HepG2 (cell line): ENCODE data around the gene CCDC85C. TPM values are rescaled to one million over a fixed set of nuclear protein-coding genes. Genes with fewer than 3 reads are reported as not detected.

ENCODE experiments used
- BRCA1 ChIP-seq: sonication (generic); formaldehyde crosslinking; IDR thresholded peaks from 2 replicates; pipeline ENCODE4 v1.4.0; 2020; ENCODE audit warnings: missing genetic modification reagents
- GATAD2A ChIP-seq: IDR thresholded peaks from 2 replicates; pipeline ENCODE4 v1.6.1; 2016
- HOXA7 ChIP-seq: sonication (generic); formaldehyde crosslinking; IDR thresholded peaks from 2 replicates; pipeline ENCODE4 v1.8.1; 2022; ENCODE audit warnings: mild to moderate bottlenecking, missing genetic modification reagents, moderate library complexity
- MTF1 ChIP-seq: sonication (generic); formaldehyde crosslinking; IDR thresholded peaks from 2 replicates; pipeline ENCODE4 v1.5.0; 2020; ENCODE audit warnings: missing genetic modification reagents
- NRL ChIP-seq: sonication (generic); formaldehyde crosslinking; IDR thresholded peaks from 2 replicates; pipeline ENCODE4 v1.5.0; 2020; ENCODE audit warnings: missing genetic modification reagents, mild to moderate bottlenecking, moderate library complexity, borderline replicate concordance
- ZBTB39 ChIP-seq: sonication (generic); formaldehyde crosslinking; IDR thresholded peaks from 2 replicates; pipeline ENCODE4 v1.5.0; 2020; ENCODE audit warnings: missing genetic modification reagents
- ZBTB4 ChIP-seq: sonication (generic); formaldehyde crosslinking; IDR thresholded peaks from 2 replicates; pipeline ENCODE4 v1.4.0; 2020; ENCODE audit warnings: missing genetic modification reagents, mild to moderate bottlenecking, borderline replicate concordance
- ZNF17 ChIP-seq: sonication (generic); formaldehyde crosslinking; IDR thresholded peaks from 2 replicates; pipeline ENCODE4 v1.5.0; 2020; ENCODE audit warnings: mild to moderate bottlenecking, missing genetic modification reagents
- ZNF556 ChIP-seq: sonication (generic); formaldehyde crosslinking; IDR thresholded peaks from 2 replicates; pipeline ENCODE4 v1.4.0; 2020; ENCODE audit warnings: mild to moderate bottlenecking, missing genetic modification reagents, borderline replicate concordance
- ZNF878 ChIP-seq: sonication (generic); formaldehyde crosslinking; IDR thresholded peaks from 2 replicates; pipeline ENCODE4 v1.8.1; 2023; ENCODE audit warnings: mild to moderate bottlenecking, missing genetic modification reagents, moderate library complexity
- polyA plus RNA-seq, 8 experiments: library from polyadenylated mRNA; depleted of rRNA in 3 of 8; stranded (reverse) in 7 of 8; unstranded in 1 of 8; fragments of >200 nt; fragmentation: Illumina TruSeq in 4 of 8; extraction: Trizol in 4 of 8; gene quantifications; 2 replicates each; pipeline versions ENCODE4 v1.2.1 to v1.2.3, GENCODE V29; 2011 to 2016; ENCODE audit warnings: low read depth in 4 of 8, missing spikeins in 1 of 8, mixed read lengths in 1 of 8; ENCODE audit not compliant: insufficient read depth in 1 of 8
- total RNA-seq, 5 experiments: library from RNA; depleted of rRNA; stranded (reverse); fragments of >200 nt; fragmentation: Illumina TruSeq; extraction: Trizol; gene quantifications; 2 replicates each; pipeline ENCODE4 v1.2.3, GENCODE V29; 2016; ENCODE audit warnings: low read depth in 1 of 5
- TF ChIP-seq, protein P1 (sequence below): sonication (generic); formaldehyde crosslinking; IDR thresholded peaks from 2 replicates; pipeline ENCODE4 v1.4.0; 2020; ENCODE audit warnings: low read depth, mild to moderate bottlenecking, missing genetic modification reagents
- TF ChIP-seq, protein P2 (sequence below): sonication (generic); formaldehyde crosslinking; IDR thresholded peaks from 2 replicates; pipeline ENCODE4 v1.4.0; 2020; ENCODE audit warnings: missing genetic modification reagents
- TF ChIP-seq, protein P3 (sequence below): IDR thresholded peaks from 2 replicates; pipeline ENCODE4 v1.6.1; 2012; ENCODE audit warnings: low read length, improper control_type of control experiment
- TF ChIP-seq, protein P4 (sequence below): IDR thresholded peaks from 2 replicates; pipeline ENCODE4 v1.6.1; 2016; ENCODE audit warnings: missing compliant biosample characterization, missing genetic modification reagents, borderline replicate concordance

The CCDC85C gene
- total and polyA plus RNA-seq, 2 of the 13 experiments (the other 11 are each of a cell fraction or from before 2014, with no cell fraction given), result 18.8 to 43.8 TPM

DNA sequence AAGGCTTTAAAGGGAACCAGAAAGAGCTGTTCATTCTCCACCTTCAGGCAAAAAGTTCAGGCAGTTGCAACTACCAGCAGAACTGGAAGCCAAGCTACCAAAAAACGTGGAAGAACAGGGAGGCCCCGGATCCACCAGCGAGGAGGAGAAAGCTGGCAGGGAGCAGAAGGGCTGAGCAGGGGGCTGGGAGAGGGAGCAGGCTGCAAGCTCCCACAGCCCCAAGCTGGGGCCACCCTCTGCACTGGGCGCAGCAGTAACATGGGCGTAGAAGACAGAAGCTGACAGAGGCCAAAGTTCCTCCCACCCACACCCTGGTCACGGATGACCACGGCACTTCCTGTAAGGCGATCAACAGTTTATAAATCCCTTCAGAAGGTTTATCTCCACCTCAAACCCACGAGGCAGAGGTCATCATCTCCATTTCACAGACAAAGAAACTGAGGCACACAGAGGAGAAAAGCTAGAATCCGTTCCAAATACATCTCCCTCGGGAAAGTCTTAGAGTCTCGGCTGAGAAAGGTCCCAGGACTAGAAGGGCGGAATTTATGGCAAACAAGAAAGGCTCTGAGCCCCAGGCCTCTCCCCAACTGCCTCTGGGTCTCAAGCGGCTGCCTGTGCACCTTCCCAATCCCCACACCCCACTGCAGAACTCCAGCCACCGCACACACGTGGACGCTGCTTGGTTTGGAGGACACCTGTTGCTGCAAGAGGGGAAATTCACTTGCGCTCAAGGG lies 1.8 kb downstream of the CCDC85C start (continued):
- no peak for TF ChIP-seq HOXA7
- no peak; the same call in 1 of the 2 replicates for TF ChIP-seq GATAD2A (CRISPR knock-in tag)
- TF ChIP-seq, protein P1, sequence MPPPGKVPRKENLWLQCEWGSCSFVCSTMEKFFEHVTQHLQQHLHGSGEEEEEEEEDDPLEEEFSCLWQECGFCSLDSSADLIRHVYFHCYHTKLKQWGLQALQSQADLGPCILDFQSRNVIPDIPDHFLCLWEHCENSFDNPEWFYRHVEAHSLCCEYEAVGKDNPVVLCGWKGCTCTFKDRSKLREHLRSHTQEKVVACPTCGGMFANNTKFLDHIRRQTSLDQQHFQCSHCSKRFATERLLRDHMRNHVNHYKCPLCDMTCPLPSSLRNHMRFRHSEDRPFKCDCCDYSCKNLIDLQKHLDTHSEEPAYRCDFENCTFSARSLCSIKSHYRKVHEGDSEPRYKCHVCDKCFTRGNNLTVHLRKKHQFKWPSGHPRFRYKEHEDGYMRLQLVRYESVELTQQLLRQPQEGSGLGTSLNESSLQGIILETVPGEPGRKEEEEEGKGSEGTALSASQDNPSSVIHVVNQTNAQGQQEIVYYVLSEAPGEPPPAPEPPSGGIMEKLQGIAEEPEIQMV (CRISPR knock-in tag), result no peak
- no peak for TF ChIP-seq ZBTB39
- TF ChIP-seq, protein P2, sequence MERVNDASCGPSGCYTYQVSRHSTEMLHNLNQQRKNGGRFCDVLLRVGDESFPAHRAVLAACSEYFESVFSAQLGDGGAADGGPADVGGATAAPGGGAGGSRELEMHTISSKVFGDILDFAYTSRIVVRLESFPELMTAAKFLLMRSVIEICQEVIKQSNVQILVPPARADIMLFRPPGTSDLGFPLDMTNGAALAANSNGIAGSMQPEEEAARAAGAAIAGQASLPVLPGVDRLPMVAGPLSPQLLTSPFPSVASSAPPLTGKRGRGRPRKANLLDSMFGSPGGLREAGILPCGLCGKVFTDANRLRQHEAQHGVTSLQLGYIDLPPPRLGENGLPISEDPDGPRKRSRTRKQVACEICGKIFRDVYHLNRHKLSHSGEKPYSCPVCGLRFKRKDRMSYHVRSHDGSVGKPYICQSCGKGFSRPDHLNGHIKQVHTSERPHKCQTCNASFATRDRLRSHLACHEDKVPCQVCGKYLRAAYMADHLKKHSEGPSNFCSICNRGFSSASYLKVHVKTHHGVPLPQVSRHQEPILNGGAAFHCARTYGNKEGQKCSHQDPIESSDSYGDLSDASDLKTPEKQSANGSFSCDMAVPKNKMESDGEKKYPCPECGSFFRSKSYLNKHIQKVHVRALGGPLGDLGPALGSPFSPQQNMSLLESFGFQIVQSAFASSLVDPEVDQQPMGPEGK (CRISPR knock-in tag), result no peak; the same call in 1 of the 2 replicates
- no peak for TF ChIP-seq ZNF878
- peak; percentile 49; the same call in 1 of the 2 replicates for TF ChIP-seq ZNF17 (CRISPR knock-in tag)
- TF ChIP-seq ZBTB4 (CRISPR knock-in tag), result no peak
- no peak for TF ChIP-seq MTF1 (CRISPR knock-in tag)
- TF ChIP-seq NRL, result no peak
- no peak for TF ChIP-seq ZNF556 (CRISPR knock-in tag)
- TF ChIP-seq, protein P3, sequence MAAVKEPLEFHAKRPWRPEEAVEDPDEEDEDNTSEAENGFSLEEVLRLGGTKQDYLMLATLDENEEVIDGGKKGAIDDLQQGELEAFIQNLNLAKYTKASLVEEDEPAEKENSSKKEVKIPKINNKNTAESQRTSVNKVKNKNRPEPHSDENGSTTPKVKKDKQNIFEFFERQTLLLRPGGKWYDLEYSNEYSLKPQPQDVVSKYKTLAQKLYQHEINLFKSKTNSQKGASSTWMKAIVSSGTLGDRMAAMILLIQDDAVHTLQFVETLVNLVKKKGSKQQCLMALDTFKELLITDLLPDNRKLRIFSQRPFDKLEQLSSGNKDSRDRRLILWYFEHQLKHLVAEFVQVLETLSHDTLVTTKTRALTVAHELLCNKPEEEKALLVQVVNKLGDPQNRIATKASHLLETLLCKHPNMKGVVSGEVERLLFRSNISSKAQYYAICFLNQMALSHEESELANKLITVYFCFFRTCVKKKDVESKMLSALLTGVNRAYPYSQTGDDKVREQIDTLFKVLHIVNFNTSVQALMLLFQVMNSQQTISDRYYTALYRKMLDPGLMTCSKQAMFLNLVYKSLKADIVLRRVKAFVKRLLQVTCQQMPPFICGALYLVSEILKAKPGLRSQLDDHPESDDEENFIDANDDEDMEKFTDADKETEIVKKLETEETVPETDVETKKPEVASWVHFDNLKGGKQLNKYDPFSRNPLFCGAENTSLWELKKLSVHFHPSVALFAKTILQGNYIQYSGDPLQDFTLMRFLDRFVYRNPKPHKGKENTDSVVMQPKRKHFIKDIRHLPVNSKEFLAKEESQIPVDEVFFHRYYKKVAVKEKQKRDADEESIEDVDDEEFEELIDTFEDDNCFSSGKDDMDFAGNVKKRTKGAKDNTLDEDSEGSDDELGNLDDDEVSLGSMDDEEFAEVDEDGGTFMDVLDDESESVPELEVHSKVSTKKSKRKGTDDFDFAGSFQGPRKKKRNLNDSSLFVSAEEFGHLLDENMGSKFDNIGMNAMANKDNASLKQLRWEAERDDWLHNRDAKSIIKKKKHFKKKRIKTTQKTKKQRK, result no peak
- no peak for TF ChIP-seq BRCA1 (CRISPR knock-in tag)
- TF ChIP-seq, protein P4, sequence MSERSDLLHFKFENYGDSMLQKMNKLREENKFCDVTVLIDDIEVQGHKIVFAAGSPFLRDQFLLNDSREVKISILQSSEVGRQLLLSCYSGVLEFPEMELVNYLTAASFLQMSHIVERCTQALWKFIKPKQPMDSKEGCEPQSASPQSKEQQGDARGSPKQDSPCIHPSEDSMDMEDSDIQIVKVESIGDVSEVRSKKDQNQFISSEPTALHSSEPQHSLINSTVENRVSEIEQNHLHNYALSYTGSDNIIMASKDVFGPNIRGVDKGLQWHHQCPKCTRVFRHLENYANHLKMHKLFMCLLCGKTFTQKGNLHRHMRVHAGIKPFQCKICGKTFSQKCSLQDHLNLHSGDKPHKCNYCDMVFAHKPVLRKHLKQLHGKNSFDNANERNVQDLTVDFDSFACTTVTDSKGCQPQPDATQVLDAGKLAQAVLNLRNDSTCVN (CRISPR knock-in tag), result no peak
